ENCODE data around the gene L3MBTL4.

Gene L3MBTL4

GRCh38 chr18:6355789-6356589 is 58.7 kb downstream of the L3MBTL4 start:
- no peak for TF ChIP-seq ZBTB7A (IDR thresholded peaks at IDR 0.05; ENCODE audit: low read depth)
- TF ChIP-seq CREB1 (IDR thresholded peaks at IDR 0.05; ENCODE audit: low read depth): no peak

- no peak for TF ChIP-seq FOXM1 (IDR thresholded peaks at IDR 0.05; ENCODE audit: borderline replicate concordance, low read depth)
- TF ChIP-seq NFIC (IDR thresholded peaks at IDR 0.05): no peak
- no peak for TF ChIP-seq USF1 (IDR thresholded peaks at IDR 0.05)
- TF ChIP-seq EGR1 (IDR thresholded peaks at IDR 0.05): no peak
- TF ChIP-seq TAF1 (IDR thresholded peaks at IDR 0.05; ENCODE audit: low read depth): no peak
- TF ChIP-seq CEBPB (IDR thresholded peaks at IDR 0.05): no peak
- no peak for TF ChIP-seq EP300 (IDR thresholded peaks at IDR 0.05; ENCODE audit: borderline replicate concordance)
- no peak for TF ChIP-seq CREB1 (IDR thresholded peaks at IDR 0.05; ENCODE audit: low read depth)
- TF ChIP-seq TEAD4 (IDR thresholded peaks at IDR 0.05): no peak
- no peak for TF ChIP-seq TCF12 (IDR thresholded peaks at IDR 0.05; ENCODE audit: low read depth)
Observed at GRCh38 chr18:6352275-6352674, 62.4 kb downstream of the L3MBTL4 start.

GRCh38 chr18:6342990-6343389 is 71.7 kb downstream of the L3MBTL4 start:
- TF ChIP-seq ZBTB7A (IDR thresholded peaks at IDR 0.05; ENCODE audit: low read depth) (no peak), NFIC (IDR thresholded peaks at IDR 0.05) (no peak), EP300 (IDR thresholded peaks at IDR 0.05; ENCODE audit: borderline replicate concordance) (no peak), RAD21 (IDR thresholded peaks at IDR 0.05; ENCODE audit: low read depth) (no peak), MAX (IDR thresholded peaks at IDR 0.05) (no peak), REST (IDR thresholded peaks at IDR 0.05; ENCODE audit: low read depth) (no peak), CREB1 (IDR thresholded peaks at IDR 0.05; ENCODE audit: low read depth) (no peak), YY1 (IDR thresholded peaks at IDR 0.05; ENCODE audit: low read depth) (no peak), TEAD4 (IDR thresholded peaks at IDR 0.05) (no peak), EGR1 (IDR thresholded peaks at IDR 0.05) (no peak), CEBPB (IDR thresholded peaks at IDR 0.05) (no peak), TAF1 (IDR thresholded peaks at IDR 0.05; ENCODE audit: low read depth) (no peak), TCF12 (IDR thresholded peaks at IDR 0.05; ENCODE audit: low read depth) (no peak), FOXM1 (IDR thresholded peaks at IDR 0.05; ENCODE audit: borderline replicate concordance, low read depth) (no peak), USF1 (IDR thresholded peaks at IDR 0.05) (no peak)

GRCh38 chr18:6341709-6342108 is 73.0 kb downstream of the L3MBTL4 start:
- TF ChIP-seq EGR1 (IDR thresholded peaks at IDR 0.05): no peak
- no peak for TF ChIP-seq YY1 (IDR thresholded peaks at IDR 0.05; ENCODE audit: low read depth)
- no peak for TF ChIP-seq RAD21 (IDR thresholded peaks at IDR 0.05; ENCODE audit: low read depth)
- TF ChIP-seq TEAD4 (IDR thresholded peaks at IDR 0.05): no peak
- TF ChIP-seq REST (IDR thresholded peaks at IDR 0.05; ENCODE audit: low read depth): no peak
- no peak for TF ChIP-seq CEBPB (IDR thresholded peaks at IDR 0.05)
- TF ChIP-seq TCF12 (IDR thresholded peaks at IDR 0.05; ENCODE audit: low read depth): no peak
- TF ChIP-seq MAX (IDR thresholded peaks at IDR 0.05): no peak
- no peak for TF ChIP-seq FOXM1 (IDR thresholded peaks at IDR 0.05; ENCODE audit: borderline replicate concordance, low read depth)
- no peak for TF ChIP-seq TAF1 (IDR thresholded peaks at IDR 0.05; ENCODE audit: low read depth)
- TF ChIP-seq EP300 (IDR thresholded peaks at IDR 0.05; ENCODE audit: borderline replicate concordance): no peak

GRCh38 chr18:6341303-6341702 is 73.4 kb downstream of the L3MBTL4 start:
- TF ChIP-seq TAF1 (IDR thresholded peaks at IDR 0.05; ENCODE audit: low read depth): no peak
- no peak for TF ChIP-seq TEAD4 (IDR thresholded peaks at IDR 0.05)
- TF ChIP-seq MAX (IDR thresholded peaks at IDR 0.05): no peak
- no peak for TF ChIP-seq USF1 (IDR thresholded peaks at IDR 0.05)
- TF ChIP-seq NFIC (IDR thresholded peaks at IDR 0.05): no peak
- TF ChIP-seq CEBPB (IDR thresholded peaks at IDR 0.05): no peak
- TF ChIP-seq FOXM1 (IDR thresholded peaks at IDR 0.05; ENCODE audit: borderline replicate concordance, low read depth): no peak
- TF ChIP-seq YY1 (IDR thresholded peaks at IDR 0.05; ENCODE audit: low read depth): no peak
